MCF 10A (cell line): ENCODE data around the gene ROBO2. TPM values are rescaled to one million over a fixed set of nuclear protein-coding genes. Genes with fewer than 3 reads are reported as not detected.

Source experiments
- BruUV-seq: library from RNA; stranded (reverse); fragments of 400-500 nt; replicated peaks from 2 replicates; lab custom pipeline; 2021; lab: Mats Ljungman, UMichigan
- CTCF ChIA-PET: fragments of 300-600 bp; sonication (Branson Sonifier 250); formaldehyde crosslinking; extraction: SDS; loops from one replicate; lab custom pipeline; 2021; ENCODE audit warnings: antibody characterized with exemption, inconsistent platforms; lab: Yijun Ruan, JAX
- POLR2A ChIA-PET: fragments of 300-600, 350-650 bp; sonication (Branson Sonifier 250); formaldehyde crosslinking; extraction: SDS; loops from one replicate; lab custom pipeline; 2020; ENCODE audit warnings: antibody characterized with exemption, inconsistent platforms; lab: Yijun Ruan, JAX
- DNase-seq: peaks from one replicate; pipeline ENCODE4 v3.0.0-alpha.2; 2018; ENCODE audit not compliant: unreplicated experiment
- H3K27ac Mint-ChIP-seq: one replicate; pipeline ENCODE4 v1.8.0; 2022; ENCODE audit warnings: mild to moderate bottlenecking, low read depth, mixed read lengths; ENCODE audit not compliant: unreplicated experiment
- H3K27me3 Mint-ChIP-seq: one replicate; pipeline ENCODE4 v1.8.0; 2022; ENCODE audit warnings: mixed read lengths; ENCODE audit not compliant: insufficient read depth, unreplicated experiment
- H3K36me3 Mint-ChIP-seq: one replicate; pipeline ENCODE4 v1.8.0; 2022; ENCODE audit warnings: mild to moderate bottlenecking, moderate library complexity, mixed read lengths; ENCODE audit not compliant: insufficient read depth, unreplicated experiment
- H3K4me1 Mint-ChIP-seq: one replicate; pipeline ENCODE4 v1.8.0; 2022; ENCODE audit warnings: mixed read lengths; ENCODE audit not compliant: insufficient read depth, unreplicated experiment
- H3K4me3 Mint-ChIP-seq: one replicate; pipeline ENCODE4 v1.8.0; 2022; ENCODE audit warnings: mild to moderate bottlenecking, moderate library complexity, mixed read lengths; ENCODE audit not compliant: unreplicated experiment
- H3K9me3 Mint-ChIP-seq: one replicate; pipeline ENCODE4 v1.8.0; 2022; ENCODE audit warnings: mixed read lengths; ENCODE audit not compliant: unreplicated experiment
- intact Hi-C: fragments of 100-400 bp; cut with micrococcal nuclease; formaldehyde crosslinking; loops from 2 replicates; pipeline ENCODE4 v1.14.1; 2022
- total RNA-seq: library from RNA; stranded (reverse); gene quantifications from 2 replicates; pipeline ENCODE4 v1.2.3, GENCODE V29; 2022
- TF ChIP-seq, protein P1 (sequence below): fragments of 200-600 bp; IDR thresholded peaks from one replicate; pipeline ENCODE4 v1.8.0; 2022; ENCODE audit warnings: antibody characterized with exemption, mild to moderate bottlenecking; ENCODE audit not compliant: unreplicated experiment

Gene ROBO2
- total RNA-seq, 1 experiment from 2014 or later: not detected

DNA sequence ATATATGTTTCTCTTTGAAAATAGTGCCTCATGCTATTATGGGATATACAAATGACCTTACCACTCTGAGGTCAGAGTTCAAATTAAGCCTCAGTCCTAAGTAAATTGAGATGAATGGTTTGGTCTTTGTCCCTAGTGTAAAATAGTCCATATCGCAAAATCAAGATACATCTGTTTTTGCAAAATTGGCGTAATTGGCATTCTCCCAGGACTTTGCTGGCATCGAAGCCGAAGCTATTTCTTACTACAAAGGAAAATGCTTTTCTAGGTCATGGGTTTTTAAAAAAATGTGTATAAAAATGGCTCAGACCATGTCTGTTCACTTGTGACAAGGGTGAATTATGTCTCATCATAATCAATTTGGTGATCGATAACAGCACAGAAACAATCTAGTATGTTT lies 25.9 kb downstream of the ROBO2 start:
- DNase-seq: no peak
- TF ChIP-seq, protein P1, sequence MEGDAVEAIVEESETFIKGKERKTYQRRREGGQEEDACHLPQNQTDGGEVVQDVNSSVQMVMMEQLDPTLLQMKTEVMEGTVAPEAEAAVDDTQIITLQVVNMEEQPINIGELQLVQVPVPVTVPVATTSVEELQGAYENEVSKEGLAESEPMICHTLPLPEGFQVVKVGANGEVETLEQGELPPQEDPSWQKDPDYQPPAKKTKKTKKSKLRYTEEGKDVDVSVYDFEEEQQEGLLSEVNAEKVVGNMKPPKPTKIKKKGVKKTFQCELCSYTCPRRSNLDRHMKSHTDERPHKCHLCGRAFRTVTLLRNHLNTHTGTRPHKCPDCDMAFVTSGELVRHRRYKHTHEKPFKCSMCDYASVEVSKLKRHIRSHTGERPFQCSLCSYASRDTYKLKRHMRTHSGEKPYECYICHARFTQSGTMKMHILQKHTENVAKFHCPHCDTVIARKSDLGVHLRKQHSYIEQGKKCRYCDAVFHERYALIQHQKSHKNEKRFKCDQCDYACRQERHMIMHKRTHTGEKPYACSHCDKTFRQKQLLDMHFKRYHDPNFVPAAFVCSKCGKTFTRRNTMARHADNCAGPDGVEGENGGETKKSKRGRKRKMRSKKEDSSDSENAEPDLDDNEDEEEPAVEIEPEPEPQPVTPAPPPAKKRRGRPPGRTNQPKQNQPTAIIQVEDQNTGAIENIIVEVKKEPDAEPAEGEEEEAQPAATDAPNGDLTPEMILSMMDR: no peak
- peaks cover 35% of the 10 kb centered on the region for H3K27me3 Mint-ChIP-seq
- ChIA-PET POLR2A (no interaction called here), CTCF (interaction anchor here (0.7 kb wide), 1 partner anchor 11 kb away, joined by 3 read pairs; no protein-coding TSS in a partner anchor)
- no peak overlapping the region for H3K4me3 Mint-ChIP-seq
- no peak overlapping the region for H3K27ac Mint-ChIP-seq
- no peaks in the 10 kb centered on the region for H3K36me3 Mint-ChIP-seq
- no peaks in the 10 kb centered on the region for H3K4me1 Mint-ChIP-seq
- peaks cover 20% of the 10 kb centered on the region for H3K9me3 Mint-ChIP-seq
- intact Hi-C loops: no loop called here
- no TSS peak for BruUV-seq

DNA sequence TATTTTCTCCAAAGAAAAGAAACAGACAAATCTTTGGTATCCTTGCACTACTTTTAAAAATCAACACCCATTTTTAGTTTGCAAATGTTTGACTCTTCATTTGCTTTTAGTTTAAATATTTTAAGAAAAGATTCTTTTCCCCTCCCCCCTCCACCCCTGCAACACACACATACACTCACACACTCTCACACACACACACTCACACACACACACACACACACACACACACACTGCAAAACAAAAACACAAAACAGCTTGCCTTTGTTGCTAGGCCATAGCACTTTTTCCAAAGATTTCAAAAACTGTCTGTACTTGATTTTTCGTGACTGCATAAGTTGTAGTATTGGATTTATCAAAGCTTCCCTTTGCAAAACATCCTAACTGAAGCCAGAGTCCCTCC lies 26.9 kb downstream of the ROBO2 start:
- Mint-ChIP-seq H3K27me3 (peaks cover 46% of the 10 kb centered on the region), H3K4me3 (no peak overlapping the region), H3K36me3 (no peaks in the 10 kb centered on the region), H3K4me1 (no peaks in the 10 kb centered on the region), H3K27ac (no peak overlapping the region), H3K9me3 (peaks cover 19% of the 10 kb centered on the region)
- DNase-seq: no peak
- BruUV-seq: no TSS peak
- intact Hi-C loops: no loop called here
- CTCF ChIA-PET: no interaction called here
- TF ChIP-seq, protein P1: no peak
- POLR2A ChIA-PET: no interaction called here

DNA sequence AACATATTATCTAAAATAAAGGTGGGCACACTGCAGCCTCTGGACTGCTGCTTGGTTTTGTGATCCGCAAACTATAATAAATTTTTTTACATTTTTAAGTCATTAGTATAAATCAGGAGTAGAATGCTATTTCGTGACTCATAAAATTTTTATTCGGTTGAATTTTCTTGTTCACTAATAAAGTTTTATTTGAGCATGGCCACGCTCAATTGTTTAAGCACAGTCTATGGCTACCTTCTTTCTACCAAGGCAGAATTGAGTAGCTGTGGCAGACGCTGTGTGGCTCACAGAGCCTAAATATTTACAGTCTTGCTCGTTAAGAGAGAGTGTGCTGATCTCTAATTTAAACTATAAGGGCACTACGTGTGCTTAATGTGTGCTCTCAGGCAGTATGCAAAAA lies 28.9 kb downstream of the ROBO2 start:
- ChIA-PET CTCF (no interaction called here), POLR2A (no interaction called here)
- peaks cover under 1% of the 10 kb centered on the region for H3K9me3 Mint-ChIP-seq
- H3K4me1 Mint-ChIP-seq: no peaks in the 10 kb centered on the region
- H3K27ac Mint-ChIP-seq: no peak overlapping the region
- BruUV-seq: no TSS peak
- intact Hi-C loops: no loop called here
- no peak for DNase-seq
- H3K4me3 Mint-ChIP-seq: no peak overlapping the region
- no peaks in the 10 kb centered on the region for H3K36me3 Mint-ChIP-seq
- peaks cover 66% of the 10 kb centered on the region for H3K27me3 Mint-ChIP-seq
- TF ChIP-seq, protein P1: no peak

DNA sequence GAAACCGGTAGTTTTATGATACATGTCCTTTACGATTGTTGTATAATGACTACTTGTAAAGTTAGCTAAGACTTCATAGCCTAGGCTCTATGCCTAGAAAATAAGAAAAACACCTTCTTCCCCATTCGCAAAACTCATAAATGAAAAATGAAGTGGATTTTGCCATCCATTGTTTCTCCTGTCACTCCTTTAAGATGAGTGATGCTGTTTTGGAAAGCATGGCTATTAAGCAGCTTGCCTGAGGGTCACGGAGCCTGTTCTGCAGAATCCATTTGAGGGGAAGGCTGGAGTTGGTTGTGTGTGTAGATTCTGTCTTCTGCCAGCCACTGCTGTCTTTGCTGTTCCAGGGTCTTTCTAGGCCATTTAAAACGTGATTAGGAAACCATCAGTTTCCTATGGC lies 31.5 kb downstream of the ROBO2 start:
- no TSS peak for BruUV-seq

More for the DNA sequence above, 31.5 kb downstream of the ROBO2 start:
- intact Hi-C loops: no loop called here
- CTCF ChIA-PET: interaction anchor here (0.6 kb wide), 1 partner anchor 272 kb away, joined by 3 read pairs; no protein-coding TSS in a partner anchor
- POLR2A ChIA-PET: no interaction called here
- Mint-ChIP-seq H3K36me3 (no peaks in the 10 kb centered on the region), H3K4me3 (no peak overlapping the region), H3K4me1 (no peaks in the 10 kb centered on the region), H3K27ac (no peak overlapping the region), H3K27me3 (peaks cover 91% of the 10 kb centered on the region), H3K9me3 (no peaks in the 10 kb centered on the region)
- DNase-seq: no peak
- TF ChIP-seq, protein P1: no peak
